Mesothelial cell of epicardium (in vitro differentiated cells): ENCODE measurements around the gene RBM10. TPM values are rescaled to one million over a fixed set of nuclear protein-coding genes. Genes with fewer than 3 reads are reported as not detected.

Experiments used
- DNase-seq, 2 experiments: peaks; one replicate each; pipeline ENCODE4 v3.0.0; 2021; ENCODE audit warnings: low spot score in 2 of 2; ENCODE audit not compliant: unreplicated experiment in 2 of 2
- H3K27ac Mint-ChIP-seq: 2 replicates; pipeline ENCODE4 v1.8.0; 2021; ENCODE audit warnings: mixed read lengths
- H3K27me3 Mint-ChIP-seq: 2 replicates; pipeline ENCODE4 v1.8.0; 2021; ENCODE audit warnings: low read depth, mixed read lengths
- H3K36me3 Mint-ChIP-seq: 2 replicates; pipeline ENCODE4 v1.8.0; 2021; ENCODE audit warnings: mixed read lengths
- H3K4me1 Mint-ChIP-seq: 2 replicates; pipeline ENCODE4 v1.8.0; 2021; ENCODE audit warnings: mixed read lengths
- H3K4me3 Mint-ChIP-seq: 2 replicates; pipeline ENCODE4 v1.8.0; 2021; ENCODE audit warnings: mild to moderate bottlenecking, moderate library complexity, mixed read lengths
- H3K9me3 Mint-ChIP-seq: 2 replicates; pipeline ENCODE4 v1.8.0; 2021; ENCODE audit warnings: mixed read lengths
- CTCF ChIP-seq: fragments of 200-600 bp; sonication (generic); IDR thresholded peaks from one replicate; pipeline ENCODE4 v1.5.0; 2021; ENCODE audit warnings: antibody characterized with exemption; ENCODE audit not compliant: unreplicated experiment
- total RNA-seq: library from RNA; stranded (reverse); gene quantifications from 3 replicates; pipeline ENCODE4 v1.2.1, GENCODE V29; 2021

Gene RBM10
- total RNA-seq, 1 donor from 2014 or later = 58.7 TPM

GRCh38 chrX:47216393-47216925, 71.4 kb downstream of the RBM10 start:
- H3K9me3 Mint-ChIP-seq = no peaks in the 10 kb centered on the region
- no peaks in the 10 kb centered on the region for H3K27me3 Mint-ChIP-seq
- H3K4me3 Mint-ChIP-seq = peak overlapping the region; percentile 93
- peak overlapping the region; percentile 99 for H3K27ac Mint-ChIP-seq
- no peak for TF ChIP-seq CTCF
- peaks cover 41% of the 10 kb centered on the region for H3K36me3 Mint-ChIP-seq
- peaks cover 36% of the 10 kb centered on the region for H3K4me1 Mint-ChIP-seq
- no peak for DNase-seq

DNA sequence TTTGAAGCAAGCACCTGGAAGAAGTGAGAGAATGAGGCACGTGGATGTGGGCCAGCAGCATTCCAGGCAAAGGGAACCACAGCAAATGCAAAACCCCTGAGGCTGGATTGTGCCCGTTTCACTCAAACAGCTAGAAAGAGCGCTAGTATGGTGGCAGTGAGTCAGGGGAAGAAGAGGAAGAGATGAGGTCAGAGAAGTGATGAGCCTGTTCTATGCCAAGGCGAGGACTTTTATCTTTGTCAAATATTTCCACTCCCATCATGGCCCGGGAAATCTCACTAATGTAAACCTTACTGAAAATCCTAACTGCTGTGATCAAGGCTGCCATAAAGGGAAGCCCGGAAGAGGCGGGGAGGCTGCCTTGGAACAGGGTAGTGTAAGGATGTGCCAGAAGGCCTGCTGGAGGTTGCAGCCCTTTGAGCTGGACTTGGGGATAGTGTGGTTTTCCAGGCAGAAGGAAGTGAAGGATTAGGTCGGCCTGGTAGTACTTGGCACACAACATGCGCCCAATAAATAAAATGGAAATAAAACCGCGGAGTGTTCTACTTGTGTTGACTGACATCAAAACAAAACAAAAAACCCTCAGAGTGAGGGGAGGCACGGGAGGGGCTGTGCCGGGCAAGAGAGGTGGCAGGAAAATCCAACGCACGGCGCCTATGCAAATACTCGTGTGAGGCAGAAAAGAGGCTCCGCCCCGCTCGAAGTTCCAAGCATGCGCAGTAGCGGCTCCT, 72.3 kb downstream of the RBM10 start:
- Mint-ChIP-seq H3K4me3 (peak overlapping the region; percentile 93), H3K36me3 (peaks cover 37% of the 10 kb centered on the region), H3K4me1 (peaks cover 36% of the 10 kb centered on the region), H3K27ac (peak overlapping the region; percentile 99), H3K27me3 (no peaks in the 10 kb centered on the region), H3K9me3 (no peaks in the 10 kb centered on the region)
- no peak for DNase-seq
- no peak for TF ChIP-seq CTCF

DNA sequence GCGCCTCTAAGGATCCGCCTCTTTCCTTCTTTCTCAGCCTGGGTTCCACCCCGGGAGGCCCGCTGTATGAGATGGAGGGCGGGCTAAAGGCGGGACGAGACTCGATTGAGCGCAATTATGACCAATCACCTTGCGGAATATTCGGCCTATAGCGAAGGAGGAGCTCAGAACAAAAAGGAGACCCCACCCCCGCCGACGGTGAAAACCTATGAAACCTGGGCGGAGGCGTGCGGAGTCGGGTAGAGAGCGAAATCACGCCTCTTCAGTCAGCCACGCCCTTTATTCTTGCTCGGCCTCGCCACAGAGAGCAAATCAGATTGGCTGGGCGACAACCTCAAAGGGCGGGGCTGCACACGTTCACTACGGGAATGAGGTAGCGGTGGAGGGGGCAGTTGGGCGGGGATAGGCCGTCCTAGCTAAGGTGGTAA, 72.8 kb downstream of the RBM10 start:
- Mint-ChIP-seq H3K27ac (peak overlapping the region; percentile 99), H3K36me3 (peaks cover 31% of the 10 kb centered on the region), H3K4me3 (peak overlapping the region; percentile 93), H3K9me3 (no peaks in the 10 kb centered on the region), H3K4me1 (peaks cover 36% of the 10 kb centered on the region), H3K27me3 (no peaks in the 10 kb centered on the region)
- DNase-seq = peak; percentile 97 to 98
- no peak for TF ChIP-seq CTCF

DNA sequence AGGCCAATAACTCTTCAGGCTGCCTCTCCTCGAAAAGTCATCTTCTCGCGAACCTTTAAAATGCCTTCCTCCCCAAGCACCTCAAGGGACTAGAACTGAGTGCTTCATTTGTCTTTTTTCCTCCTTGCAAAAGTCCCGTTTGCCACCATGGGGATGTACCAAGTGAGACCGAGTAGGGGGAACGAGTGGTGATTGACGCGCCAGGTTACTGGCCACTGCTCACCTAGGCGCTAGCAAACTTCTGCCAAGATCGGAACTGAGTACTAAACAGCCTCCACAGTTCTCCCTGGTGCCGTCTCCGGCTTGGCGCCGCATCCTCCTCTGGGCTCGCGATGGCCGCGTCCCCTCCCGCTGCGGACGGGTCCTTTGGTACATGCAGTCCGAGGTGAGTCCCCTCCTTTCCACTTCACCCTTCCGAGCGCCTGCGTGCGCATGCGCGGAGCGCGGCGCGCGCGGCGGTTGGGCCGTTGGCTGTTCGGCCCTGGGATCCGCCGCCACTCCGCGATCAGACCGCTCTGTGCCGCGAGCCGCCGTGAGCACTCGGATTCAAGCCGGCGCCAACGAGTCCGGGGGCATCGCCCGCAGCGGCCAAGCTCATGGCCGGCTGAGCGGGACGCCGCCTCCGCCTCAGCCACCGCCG, 73.4 kb downstream of the RBM10 start, which contains the start of gene CDK16:
Gene CDK16 (plus strand): TSS at position 402 of the 640 bp plus-strand sequence. CDS start 4,877 bp downstream, outside the sequence.
- TF ChIP-seq CTCF = no peak
- Mint-ChIP-seq H3K27ac (peak within 1 kb of the TSS; percentile 99), H3K9me3 (no peaks in the 10 kb centered on the region), H3K36me3 (peaks cover 29% of the 10 kb centered on the region), H3K4me1 (peaks cover 36% of the 10 kb centered on the region), H3K27me3 (no peaks in the 10 kb centered on the region), H3K4me3 (peak within 1 kb of the TSS; percentile 93)
- DNase-seq = peak; percentile 79 to 86

DNA sequence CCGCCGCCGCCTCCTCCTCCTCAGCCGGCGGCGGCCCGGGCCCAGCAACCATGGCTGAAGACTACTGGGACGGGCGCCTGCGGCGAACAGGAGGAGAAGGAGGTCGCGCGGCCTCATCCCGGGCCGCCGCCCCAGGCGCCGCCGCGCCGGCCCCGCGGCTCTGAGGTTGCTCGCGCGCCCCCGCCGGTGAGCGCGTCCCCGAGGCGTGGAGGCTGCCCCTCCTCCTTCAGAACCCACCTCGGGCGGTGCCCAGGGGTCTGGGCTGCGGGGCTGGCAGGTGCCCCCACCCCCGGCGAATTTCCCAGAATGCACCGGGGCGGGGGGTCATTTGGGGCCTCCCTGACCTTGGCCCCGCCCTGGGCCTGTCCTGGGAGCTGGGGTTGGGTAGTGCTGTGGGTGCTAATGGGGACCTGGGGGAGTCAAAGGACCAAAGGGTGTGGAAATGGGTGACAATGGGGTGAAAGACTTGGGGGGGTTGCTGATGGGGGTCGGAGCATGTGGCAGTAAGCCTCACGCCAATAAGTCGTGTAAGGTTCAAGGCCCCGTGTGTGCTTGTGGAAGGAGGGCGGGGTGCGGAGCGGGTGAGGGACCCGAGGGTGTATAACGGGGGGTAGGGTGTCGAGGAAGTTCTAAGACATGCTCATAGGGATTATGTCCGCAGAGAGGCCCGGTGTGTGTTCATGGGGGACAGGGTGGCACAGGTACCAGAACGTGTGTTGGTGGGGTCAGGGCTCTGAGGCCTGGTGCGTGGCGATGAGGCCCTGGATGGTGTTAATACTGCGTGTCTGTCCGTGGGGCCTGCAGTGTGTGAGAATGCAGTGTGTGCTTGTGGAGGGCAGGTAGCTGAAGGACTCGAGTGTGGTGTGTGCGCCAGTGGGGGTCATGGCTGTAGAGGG, 74.1 kb downstream of the RBM10 start:
- H3K27ac Mint-ChIP-seq = peak overlapping the region; percentile 79
- H3K4me1 Mint-ChIP-seq = peaks cover 36% of the 10 kb centered on the region
- peak in 1 of 2 experiments; percentile 60 for DNase-seq
- H3K4me3 Mint-ChIP-seq = peak overlapping the region; percentile 93
- H3K36me3 Mint-ChIP-seq = peaks cover 24% of the 10 kb centered on the region
- no peaks in the 10 kb centered on the region for H3K9me3 Mint-ChIP-seq
- no peak for TF ChIP-seq CTCF
- no peaks in the 10 kb centered on the region for H3K27me3 Mint-ChIP-seq
